ENCODE measurements around the gene NAT10. TPM values are rescaled to one million over a fixed set of nuclear protein-coding genes. Genes with fewer than 3 reads are reported as not detected.

NAT10 gene
- total RNA-seq, 2 experiments from 2014 or later, result 129 to 137 TPM

GRCh38 chr11:34162856-34163255 is 57.4 kb downstream of the NAT10 start:
- ChIA-PET CTCF (no interaction called here), POLR2A (interaction anchor here (1.1 kb wide), 1 partner anchor 195 kb away, joined by 3 read pairs; the partner anchor contains the start of gene ABTB2)
- H3K4me1 Mint-ChIP-seq (ENCODE audit: low read depth), result peaks cover 29% of the 10 kb centered on the region
- TF ChIP-seq, protein P1, sequence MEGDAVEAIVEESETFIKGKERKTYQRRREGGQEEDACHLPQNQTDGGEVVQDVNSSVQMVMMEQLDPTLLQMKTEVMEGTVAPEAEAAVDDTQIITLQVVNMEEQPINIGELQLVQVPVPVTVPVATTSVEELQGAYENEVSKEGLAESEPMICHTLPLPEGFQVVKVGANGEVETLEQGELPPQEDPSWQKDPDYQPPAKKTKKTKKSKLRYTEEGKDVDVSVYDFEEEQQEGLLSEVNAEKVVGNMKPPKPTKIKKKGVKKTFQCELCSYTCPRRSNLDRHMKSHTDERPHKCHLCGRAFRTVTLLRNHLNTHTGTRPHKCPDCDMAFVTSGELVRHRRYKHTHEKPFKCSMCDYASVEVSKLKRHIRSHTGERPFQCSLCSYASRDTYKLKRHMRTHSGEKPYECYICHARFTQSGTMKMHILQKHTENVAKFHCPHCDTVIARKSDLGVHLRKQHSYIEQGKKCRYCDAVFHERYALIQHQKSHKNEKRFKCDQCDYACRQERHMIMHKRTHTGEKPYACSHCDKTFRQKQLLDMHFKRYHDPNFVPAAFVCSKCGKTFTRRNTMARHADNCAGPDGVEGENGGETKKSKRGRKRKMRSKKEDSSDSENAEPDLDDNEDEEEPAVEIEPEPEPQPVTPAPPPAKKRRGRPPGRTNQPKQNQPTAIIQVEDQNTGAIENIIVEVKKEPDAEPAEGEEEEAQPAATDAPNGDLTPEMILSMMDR (IDR thresholded peaks at IDR 0.05), result no peak
- peaks cover 4% of the 10 kb centered on the region for H3K36me3 Mint-ChIP-seq (ENCODE audit: low read depth)
- no peak overlapping the region for H3K4me3 Mint-ChIP-seq
- H3K27me3 Mint-ChIP-seq, result no peaks in the 10 kb centered on the region
- DNase-seq (no peak), ATAC-seq (no peak)
- intact Hi-C loops (cut with micrococcal nuclease), result no loop called here
- no peak overlapping the region for H3K27ac Mint-ChIP-seq
- H3K9me3 Mint-ChIP-seq, result no peaks in the 10 kb centered on the region

DNA sequence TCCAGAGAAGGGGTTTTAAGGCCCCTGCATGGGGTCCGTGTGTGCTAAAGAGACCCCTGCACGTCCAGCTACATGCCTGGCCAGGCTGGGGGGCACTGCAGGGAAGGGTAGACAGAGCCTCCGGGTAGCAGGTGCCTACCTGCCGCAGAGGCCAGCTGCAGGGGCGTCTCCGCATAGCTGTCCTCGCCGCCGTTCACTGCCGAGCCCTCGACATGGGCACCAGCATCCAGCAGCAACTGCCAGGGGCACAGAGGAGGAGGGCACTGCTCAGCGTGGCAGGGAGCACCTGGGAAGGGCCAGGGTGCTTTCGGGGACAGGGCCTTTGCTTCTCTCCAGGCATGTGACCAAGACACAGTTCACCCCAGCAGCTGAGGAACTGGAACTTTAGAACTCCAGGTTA is 59.7 kb downstream of the NAT10 start:
- CTCF ChIA-PET, result interaction anchor here (0.9 to 1.2 kb wide), 2 partner anchors 9 to 198 kb away, joined by 3 to 5 read pairs (median 3); no protein-coding TSS in a partner anchor
- intact Hi-C loops (cut with micrococcal nuclease), result loop anchor here (5.0 kb wide), 1 partner anchor 168 kb away; no protein-coding TSS in a partner anchor

GRCh38 chr11:34165786-34166555 is 60.5 kb downstream of the NAT10 start:
- POLR2A ChIA-PET, result no interaction called here
- Mint-ChIP-seq H3K9me3 (no peaks in the 10 kb centered on the region), H3K27ac (no peak overlapping the region), H3K36me3 (ENCODE audit: low read depth) (peaks cover 1% of the 10 kb centered on the region), H3K27me3 (no peaks in the 10 kb centered on the region), H3K4me1 (ENCODE audit: low read depth) (peaks cover 9% of the 10 kb centered on the region), H3K4me3 (no peak overlapping the region)
- ATAC-seq, result no peak
- CTCF ChIA-PET, result interaction anchor here (1.0 to 1.2 kb wide), 2 partner anchors 8 to 192 kb away, joined by 3 read pairs; partner anchors contain the start of gene ABTB2
- TF ChIP-seq, protein P1 (IDR thresholded peaks at IDR 0.05), result no peak
- no peak for DNase-seq
- intact Hi-C loops (cut with micrococcal nuclease), result loop anchor here (5.0 kb wide), 1 partner anchor 169 kb away; no protein-coding TSS in a partner anchor

More for the DNA sequence above, 59.7 kb downstream of the NAT10 start:
- Mint-ChIP-seq H3K36me3 (ENCODE audit: low read depth) (peaks cover 2% of the 10 kb centered on the region), H3K4me1 (ENCODE audit: low read depth) (peaks cover 10% of the 10 kb centered on the region), H3K4me3 (no peak overlapping the region), H3K9me3 (no peaks in the 10 kb centered on the region), H3K27ac (no peak overlapping the region), H3K27me3 (no peaks in the 10 kb centered on the region)
- ATAC-seq (no peak), DNase-seq (no peak)
- TF ChIP-seq, protein P1 (IDR thresholded peaks at IDR 0.05), result no peak
- POLR2A ChIA-PET, result no interaction called here

- CTCF ChIA-PET, result no interaction called here
- no peak overlapping the region for H3K27ac Mint-ChIP-seq
- H3K27me3 Mint-ChIP-seq, result no peaks in the 10 kb centered on the region
- DNase-seq (no peak), ATAC-seq (no peak)
- POLR2A ChIA-PET, result no interaction called here
- H3K9me3 Mint-ChIP-seq, result no peaks in the 10 kb centered on the region
- TF ChIP-seq, protein P1 (IDR thresholded peaks at IDR 0.05), result no peak
- H3K4me3 Mint-ChIP-seq, result no peak overlapping the region
- intact Hi-C loops (cut with micrococcal nuclease), result loop anchor here (5.0 kb wide), 1 partner anchor 170 kb away; no protein-coding TSS in a partner anchor
- H3K4me1 Mint-ChIP-seq (ENCODE audit: low read depth), result no peaks in the 10 kb centered on the region
- peaks cover 1% of the 10 kb centered on the region for H3K36me3 Mint-ChIP-seq (ENCODE audit: low read depth)
These were observed 61.6 kb downstream of the NAT10 start for GRCh38 chr11:34166806-34167740.
